Muscle of leg (tissue), 11 donors: Measurements from ENCODE around the gene PHF20. TPM values are rescaled to one million over a fixed set of nuclear protein-coding genes. Genes with fewer than 3 reads are reported as not detected.

Source experiments
- DNase-seq: peaks from one replicate; pipeline ENCODE4 v3.0.0; 2013
- H3K27ac ChIP-seq: one replicate; pipeline ENCODE4 v1.5.1; 2013; ENCODE audit warnings: mild to moderate bottlenecking, low read length, control low read depth
- H3K27me3 ChIP-seq: one replicate; pipeline ENCODE4 v1.6.1; 2013; ENCODE audit warnings: low read length; ENCODE audit not compliant: control insufficient read depth, insufficient read depth
- H3K36me3 ChIP-seq: one replicate; pipeline ENCODE4 v1.6.1; 2013; ENCODE audit warnings: low read length; ENCODE audit not compliant: control insufficient read depth, insufficient read depth
- H3K4me1 ChIP-seq: one replicate; pipeline ENCODE4 v1.6.1; 2013; ENCODE audit warnings: low read length; ENCODE audit not compliant: control insufficient read depth, insufficient read depth
- H3K4me3 ChIP-seq: one replicate; pipeline ENCODE4 v1.5.1; 2013; ENCODE audit warnings: low read length, control low read depth
- H3K9me3 ChIP-seq: replicated peaks from 2 replicates; pipeline ENCODE4 v1.6.1; 2013; ENCODE audit warnings: low read depth, low read length; ENCODE audit not compliant: control insufficient read depth
- WGBS: methylation state at CpG from one replicate; pipeline ENCODE4 v1.1.5; 2013; ENCODE audit warnings: missing lambda C conversion rate; ENCODE audit not compliant: insufficient coverage; 5-methylcytosine and 5-hydroxymethylcytosine counted together
- polyA plus RNA-seq, 8 donors: library from polyadenylated mRNA; unstranded; fragments of 120-200 nt; gene quantifications; one replicate each; pipeline versions ENCODE4 v1.2.1 to v1.2.3, GENCODE V29; 2013; ENCODE audit warnings: inconsistent platforms in 1 of 8, low replicate concordance in 1 of 8; ENCODE audit not compliant: insufficient read length in 8 of 8, insufficient read depth in 1 of 8
- total RNA-seq: library from RNA; stranded (reverse); fragments of 120-200 nt; gene quantifications from one replicate; pipeline ENCODE4 v1.2.4, GENCODE V29; 2013

Gene PHF20
- total and polyA plus RNA-seq, 9 donors = 24.1 to 35.0 (median 28.5) TPM

- no peak overlapping the region for H3K4me3 ChIP-seq
- peaks cover 33% of the 10 kb centered on the region for H3K36me3 ChIP-seq
- H3K4me1 ChIP-seq = peaks cover 3% of the 10 kb centered on the region
- H3K27me3 ChIP-seq = no peaks in the 10 kb centered on the region
- H3K9me3 ChIP-seq = no peaks in the 10 kb centered on the region
- WGBS = no CpG with 5 or more reads among the region's 1 CpG
- no peak overlapping the region for H3K27ac ChIP-seq
- no peak for DNase-seq
These were observed 138.0 kb downstream of the PHF20 start for GRCh38 chr20:35909796-35910195.

- H3K27me3 ChIP-seq = no peaks in the 10 kb centered on the region
- no peak for DNase-seq
- peaks cover 35% of the 10 kb centered on the region for H3K36me3 ChIP-seq
- no peaks in the 10 kb centered on the region for H3K9me3 ChIP-seq
- peaks cover 3% of the 10 kb centered on the region for H3K4me1 ChIP-seq
- no peak overlapping the region for H3K4me3 ChIP-seq
- no CpG with 5 or more reads among the region's 3 CpGs for WGBS
- no peak overlapping the region for H3K27ac ChIP-seq
These were observed 138.4 kb downstream of the PHF20 start for GRCh38 chr20:35910254-35910653.

GRCh38 chr20:35912881-35913280 lies 141.1 kb downstream of the PHF20 start:
- whole genome bisulfite sequencing = 76% methylated on average over 3 of the region's 4 CpGs
- DNase-seq = no peak
- Histone ChIP-seq H3K27me3 (no peaks in the 10 kb centered on the region), H3K4me3 (no peak overlapping the region), H3K27ac (no peak overlapping the region), H3K9me3 (no peaks in the 10 kb centered on the region), H3K4me1 (no peaks in the 10 kb centered on the region), H3K36me3 (peaks cover 43% of the 10 kb centered on the region)

- Histone ChIP-seq H3K4me1 (no peaks in the 10 kb centered on the region), H3K27ac (no peak overlapping the region), H3K9me3 (no peaks in the 10 kb centered on the region), H3K27me3 (no peaks in the 10 kb centered on the region), H3K36me3 (peaks cover 60% of the 10 kb centered on the region), H3K4me3 (no peak overlapping the region)
- no peak for DNase-seq
- WGBS = 50% methylated on average over 1 of the region's 3 CpGs
These were observed 145.3 kb downstream of the PHF20 start for GRCh38 chr20:35917077-35917476.

- Histone ChIP-seq H3K4me3 (no peak overlapping the region), H3K4me1 (no peaks in the 10 kb centered on the region), H3K27me3 (no peaks in the 10 kb centered on the region), H3K9me3 (no peaks in the 10 kb centered on the region), H3K27ac (no peak overlapping the region), H3K36me3 (peaks cover 59% of the 10 kb centered on the region)
- no peak for DNase-seq
- WGBS = 100% methylated on average over 1 of the region's 1 CpG
These were observed 146.2 kb downstream of the PHF20 start for GRCh38 chr20:35918021-35918420.

GRCh38 chr20:35920523-35920922 lies 148.7 kb downstream of the PHF20 start:
- no CpG with 5 or more reads among the region's 3 CpGs for WGBS
- no peak overlapping the region for H3K4me3 ChIP-seq
- H3K27ac ChIP-seq = no peak overlapping the region
- no peak for DNase-seq
- H3K36me3 ChIP-seq = peaks cover 51% of the 10 kb centered on the region
- H3K4me1 ChIP-seq = no peaks in the 10 kb centered on the region
- no peaks in the 10 kb centered on the region for H3K9me3 ChIP-seq
- no peaks in the 10 kb centered on the region for H3K27me3 ChIP-seq

GRCh38 chr20:35929301-35929700 lies 157.5 kb downstream of the PHF20 start:
- Histone ChIP-seq H3K36me3 (peaks cover 42% of the 10 kb centered on the region), H3K4me3 (no peak overlapping the region), H3K4me1 (no peaks in the 10 kb centered on the region), H3K27me3 (no peaks in the 10 kb centered on the region), H3K9me3 (no peaks in the 10 kb centered on the region), H3K27ac (no peak overlapping the region)
- WGBS = 90% methylated on average over 2 of the region's 2 CpGs
- DNase-seq = no peak

GRCh38 chr20:35934050-35934449 lies 162.2 kb downstream of the PHF20 start:
- Histone ChIP-seq H3K4me1 (no peaks in the 10 kb centered on the region), H3K27ac (no peak overlapping the region), H3K4me3 (no peak overlapping the region), H3K27me3 (no peaks in the 10 kb centered on the region), H3K9me3 (no peaks in the 10 kb centered on the region), H3K36me3 (peaks cover 43% of the 10 kb centered on the region)
- WGBS = 97% methylated on average over 2 of the region's 4 CpGs
- no peak for DNase-seq

GRCh38 chr20:35939264-35939663 lies 167.4 kb downstream of the PHF20 start:
- Histone ChIP-seq H3K36me3 (peaks cover 52% of the 10 kb centered on the region), H3K4me1 (no peaks in the 10 kb centered on the region), H3K4me3 (no peak overlapping the region), H3K27ac (no peak overlapping the region), H3K27me3 (no peaks in the 10 kb centered on the region), H3K9me3 (no peaks in the 10 kb centered on the region)
- WGBS = no CpG with 5 or more reads among the region's 3 CpGs
- DNase-seq = no peak

GRCh38 chr20:35941620-35942019 lies 169.8 kb downstream of the PHF20 start:
- Histone ChIP-seq H3K9me3 (no peaks in the 10 kb centered on the region), H3K4me1 (no peaks in the 10 kb centered on the region), H3K4me3 (no peak overlapping the region), H3K27me3 (no peaks in the 10 kb centered on the region), H3K36me3 (peaks cover 49% of the 10 kb centered on the region), H3K27ac (no peak overlapping the region)
- WGBS = 75% methylated on average over 1 of the region's 2 CpGs
- no peak for DNase-seq

GRCh38 chr20:35942243-35942642 lies 170.4 kb downstream of the PHF20 start:
- WGBS = no CpG with 5 or more reads among the region's 2 CpGs
- H3K4me3 ChIP-seq = no peak overlapping the region
- H3K4me1 ChIP-seq = no peaks in the 10 kb centered on the region
- no peaks in the 10 kb centered on the region for H3K9me3 ChIP-seq
- no peak for DNase-seq
- no peaks in the 10 kb centered on the region for H3K27me3 ChIP-seq
- H3K27ac ChIP-seq = no peak overlapping the region
- H3K36me3 ChIP-seq = peaks cover 53% of the 10 kb centered on the region
